HFFc6 (cell line): ENCODE measurements around the gene RAB6D. TPM values are rescaled to one million over a fixed set of nuclear protein-coding genes. Genes with fewer than 3 reads are reported as not detected.
"Not testable (repeated sequence)": the region's sequence is repeated elsewhere in the genome, so short reads cannot be mapped to it uniquely, and the experiment has no call there.

Source experiments
- DNase-seq: peaks from one replicate; pipeline ENCODE4 v3.0.0-alpha.2; 2018
- H3K27ac Mint-ChIP-seq: 2 replicates; pipeline ENCODE4 v1.8.0; 2020; ENCODE audit warnings: mild to moderate bottlenecking, mixed read lengths
- H3K27me3 Mint-ChIP-seq: 2 replicates; pipeline ENCODE4 v1.8.0; 2021; ENCODE audit warnings: mild to moderate bottlenecking, moderate library complexity, mixed read lengths; ENCODE audit not compliant: insufficient read depth
- H3K36me3 Mint-ChIP-seq: 2 replicates; pipeline ENCODE4 v1.8.0; 2021; ENCODE audit warnings: low read depth, mixed read lengths
- H3K4me1 Mint-ChIP-seq: 2 replicates; pipeline ENCODE4 v1.8.0; 2020; ENCODE audit warnings: low read depth, mixed read lengths
- H3K4me3 Mint-ChIP-seq: 2 replicates; pipeline ENCODE4 v1.8.0; 2020; ENCODE audit warnings: mild to moderate bottlenecking, moderate library complexity, mixed read lengths
- H3K9me3 Mint-ChIP-seq: 2 replicates; pipeline ENCODE4 v1.8.0; 2020; ENCODE audit warnings: mild to moderate bottlenecking, mixed read lengths
- total RNA-seq, 6 experiments: library from RNA; stranded (reverse); fragmentation: NEBNext Ultra II Directional; extraction: Animal tissue kit (Norgen Biotek cat#: 25700); gene quantifications; 2 replicates in 1 of 6; 3 replicates in 5 of 6; pipeline ENCODE4 v1.2.3, GENCODE V29; 2021
- TF ChIP-seq, protein P1 (sequence below): fragments of 200-600 bp; sonication (generic); IDR thresholded peaks from 2 replicates; pipeline ENCODE4 v1.5.0; 2021; ENCODE audit warnings: antibody characterized with exemption, mild to moderate bottlenecking

Gene RAB6D
- total RNA-seq, 6 experiments from 2014 or later: 0.07 to 0.13 (median 0.10) TPM; not detected in 3

DNA sequence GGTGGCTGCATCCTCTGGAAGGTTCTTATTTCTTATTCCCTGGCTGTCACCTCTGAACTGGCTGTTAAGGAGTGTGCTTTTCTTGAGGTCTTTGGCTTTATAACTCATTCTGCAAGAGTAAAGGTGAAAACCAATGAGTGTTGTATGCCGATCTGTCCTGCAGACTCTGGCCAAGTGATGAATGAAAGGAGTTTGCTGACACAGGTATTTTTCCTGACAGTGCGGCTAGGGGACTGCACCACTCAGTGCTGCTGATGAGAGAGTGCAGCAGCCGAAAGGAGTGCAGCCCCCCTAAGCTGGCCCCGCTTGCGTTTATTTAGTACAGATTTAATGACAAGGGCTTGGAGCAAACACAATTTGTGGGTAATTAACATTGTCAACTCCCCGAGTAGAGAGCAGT, 41.8 kb downstream of the RAB6D start:
- H3K27ac Mint-ChIP-seq: no peak overlapping the region
- no peaks in the 10 kb centered on the region for H3K4me1 Mint-ChIP-seq
- H3K9me3 Mint-ChIP-seq: peaks cover 7% of the 10 kb centered on the region
- no peaks in the 10 kb centered on the region for H3K27me3 Mint-ChIP-seq
- TF ChIP-seq, protein P1, sequence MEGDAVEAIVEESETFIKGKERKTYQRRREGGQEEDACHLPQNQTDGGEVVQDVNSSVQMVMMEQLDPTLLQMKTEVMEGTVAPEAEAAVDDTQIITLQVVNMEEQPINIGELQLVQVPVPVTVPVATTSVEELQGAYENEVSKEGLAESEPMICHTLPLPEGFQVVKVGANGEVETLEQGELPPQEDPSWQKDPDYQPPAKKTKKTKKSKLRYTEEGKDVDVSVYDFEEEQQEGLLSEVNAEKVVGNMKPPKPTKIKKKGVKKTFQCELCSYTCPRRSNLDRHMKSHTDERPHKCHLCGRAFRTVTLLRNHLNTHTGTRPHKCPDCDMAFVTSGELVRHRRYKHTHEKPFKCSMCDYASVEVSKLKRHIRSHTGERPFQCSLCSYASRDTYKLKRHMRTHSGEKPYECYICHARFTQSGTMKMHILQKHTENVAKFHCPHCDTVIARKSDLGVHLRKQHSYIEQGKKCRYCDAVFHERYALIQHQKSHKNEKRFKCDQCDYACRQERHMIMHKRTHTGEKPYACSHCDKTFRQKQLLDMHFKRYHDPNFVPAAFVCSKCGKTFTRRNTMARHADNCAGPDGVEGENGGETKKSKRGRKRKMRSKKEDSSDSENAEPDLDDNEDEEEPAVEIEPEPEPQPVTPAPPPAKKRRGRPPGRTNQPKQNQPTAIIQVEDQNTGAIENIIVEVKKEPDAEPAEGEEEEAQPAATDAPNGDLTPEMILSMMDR: no peak
- H3K4me3 Mint-ChIP-seq: no peak overlapping the region
- DNase-seq: no peak
- H3K36me3 Mint-ChIP-seq: no peaks in the 10 kb centered on the region

DNA sequence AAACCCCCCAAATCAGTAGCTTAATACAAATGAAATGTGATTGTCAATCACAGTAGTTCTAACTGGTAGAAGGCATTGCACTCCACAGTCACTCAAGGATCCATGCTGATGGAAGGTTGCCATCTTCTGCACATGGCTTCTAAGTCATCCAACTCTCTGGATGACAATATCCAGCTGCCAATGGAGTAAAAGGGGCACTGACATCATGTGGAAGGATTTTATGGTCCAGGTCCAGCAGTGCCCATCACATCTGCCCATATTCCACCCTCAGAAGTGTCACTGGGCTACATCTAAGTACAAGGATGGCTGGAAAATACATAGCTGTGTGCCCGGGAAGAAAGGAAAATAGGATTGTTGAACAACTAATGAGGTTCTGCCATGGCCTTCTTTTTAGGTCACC, 42.6 kb downstream of the RAB6D start:
- not testable (repeated sequence) for H3K4me1 Mint-ChIP-seq, H3K9me3 Mint-ChIP-seq, H3K4me3 Mint-ChIP-seq, H3K36me3 Mint-ChIP-seq, H3K27ac Mint-ChIP-seq, H3K27me3 Mint-ChIP-seq, DNase-seq

DNA sequence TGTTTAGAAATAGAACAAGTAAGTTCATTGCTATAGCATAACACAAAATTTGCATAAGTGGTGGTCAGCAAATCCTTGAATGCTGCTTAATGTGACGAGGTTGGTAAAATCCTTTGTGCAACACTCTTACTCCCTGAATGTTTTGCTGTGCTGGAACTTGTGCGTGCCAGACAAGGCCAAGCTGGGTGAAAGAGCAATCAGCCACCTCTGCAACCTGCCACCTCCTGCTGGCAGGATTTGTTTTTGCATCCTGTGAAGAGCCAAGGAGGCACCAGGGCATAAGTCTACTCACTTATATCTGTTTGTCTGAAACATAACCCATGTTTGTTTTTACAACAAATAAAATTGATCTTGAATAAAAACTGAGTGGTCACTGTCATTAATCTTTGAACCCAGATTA, 53.0 kb downstream of the RAB6D start:
- not testable (repeated sequence) for DNase-seq, H3K36me3 Mint-ChIP-seq, H3K4me3 Mint-ChIP-seq, H3K27ac Mint-ChIP-seq, H3K4me1 Mint-ChIP-seq, H3K27me3 Mint-ChIP-seq, H3K9me3 Mint-ChIP-seq

Other genes with a start within 250 kb of the RAB6D start
- under 1 TPM; 0.28 to 0.55 (median 0.41) TPM for gene POTEE, start 154.6 kb downstream of the RAB6D start, total RNA-seq
- gene TUBA3D, start 112.0 kb upstream of the RAB6D start, total RNA-seq: not detected
- gene MZT2A, start 128.2 kb upstream of the RAB6D start, total RNA-seq: 100 to 1,000 TPM in 1 of 6 experiments, 10 to 100 TPM in 5; 82.2 to 109 (median 95.8) TPM
- 1 to 10 TPM; 5.6 to 8.2 (median 7.3) TPM for gene CCDC74A, start 163.7 kb upstream of the RAB6D start, total RNA-seq